Loucy (cell line): ENCODE measurements around the gene PCCA.

Experiments
- H2AFZ ChIP-seq: fragments of 200-600 bp; sonication (generic); 2 replicates; pipeline ENCODE4 v1.6.0; 2016; ENCODE audit warnings: antibody characterized with exemption, mild to moderate bottlenecking, low read length, moderate library complexity
- H3F3A ChIP-seq: fragments of 200-600 bp; 2 replicates; pipeline ENCODE4 v1.6.0; 2016; ENCODE audit warnings: antibody characterized with exemption, low read depth, mild to moderate bottlenecking
- H3K27me3 ChIP-seq: fragments of 200-600 bp; sonication (generic); 2 replicates; pipeline ENCODE4 v1.6.1; 2014; ENCODE audit warnings: low read length, mild to moderate bottlenecking; ENCODE audit not compliant: insufficient read depth, poor library complexity, severe bottlenecking
- H3K36me3 ChIP-seq: fragments of 200-600 bp; sonication (generic); 2 replicates; pipeline ENCODE4 v1.6.1; 2016; ENCODE audit warnings: low read length; ENCODE audit not compliant: insufficient read depth
- H3K4me1 ChIP-seq: fragments of 200-600 bp; sonication (generic); 2 replicates; pipeline ENCODE4 v1.5.1; 2014; ENCODE audit warnings: low read length, mild to moderate bottlenecking; ENCODE audit not compliant: insufficient read depth, poor library complexity, severe bottlenecking
- H3K4me2 ChIP-seq: fragments of 200-600 bp; sonication (generic); 2 replicates; pipeline ENCODE4 v1.6.0; 2014; ENCODE audit warnings: antibody characterized with exemption, low read length, low read depth, mild to moderate bottlenecking; ENCODE audit not compliant: poor library complexity, severe bottlenecking
- H3K4me3 ChIP-seq: fragments of 200-600 bp; sonication (generic); 2 replicates; pipeline ENCODE4 v1.5.1; 2014; ENCODE audit warnings: low read length, mild to moderate bottlenecking, mixed read lengths; ENCODE audit not compliant: poor library complexity, severe bottlenecking
- H3K79me2 ChIP-seq: fragments of 200-600 bp; sonication (generic); 2 replicates; pipeline ENCODE4 v1.6.1; 2014; ENCODE audit warnings: low read length; ENCODE audit not compliant: insufficient read depth
- H3K9ac ChIP-seq: fragments of 200-600 bp; sonication (generic); 2 replicates; pipeline ENCODE4 v1.6.0; 2014; ENCODE audit warnings: mild to moderate bottlenecking, low read depth, low read length, moderate library complexity; ENCODE audit not compliant: poor library complexity, severe bottlenecking
- H3K9me2 ChIP-seq: fragments of 200-600 bp; sonication (generic); replicated peaks from 2 replicates; pipeline ENCODE4 v1.6.1; 2016; ENCODE audit warnings: low read depth, low read length, mixed read lengths
- H3K9me3 ChIP-seq: fragments of 200-600 bp; sonication (generic); 2 replicates; pipeline ENCODE4 v1.6.1; 2014; ENCODE audit warnings: mild to moderate bottlenecking, antibody characterized with exemption, low read length, low read depth; ENCODE audit not compliant: insufficient read depth
- H4K20me1 ChIP-seq: fragments of 200-600 bp; sonication (generic); 2 replicates; pipeline ENCODE4 v1.6.0; 2014; ENCODE audit warnings: antibody characterized with exemption, low read length, mild to moderate bottlenecking; ENCODE audit not compliant: insufficient read depth, poor library complexity, severe bottlenecking
- EZH2phosphoT487 ChIP-seq: fragments of 200-600 bp; IDR thresholded peaks from 2 replicates; pipeline ENCODE4 v1.6.1; 2018; ENCODE audit warnings: antibody characterized with exemption, mild to moderate bottlenecking, moderate library complexity, borderline replicate concordance
- TF ChIP-seq, protein P1 (sequence below): fragments of 200-600 bp; sonication (generic); conservative IDR thresholded peaks from 2 replicates; pipeline ENCODE4 v1.5.1; 2014; ENCODE audit warnings: mild to moderate bottlenecking, antibody characterized with exemption, low read length

PCCA gene

DNA sequence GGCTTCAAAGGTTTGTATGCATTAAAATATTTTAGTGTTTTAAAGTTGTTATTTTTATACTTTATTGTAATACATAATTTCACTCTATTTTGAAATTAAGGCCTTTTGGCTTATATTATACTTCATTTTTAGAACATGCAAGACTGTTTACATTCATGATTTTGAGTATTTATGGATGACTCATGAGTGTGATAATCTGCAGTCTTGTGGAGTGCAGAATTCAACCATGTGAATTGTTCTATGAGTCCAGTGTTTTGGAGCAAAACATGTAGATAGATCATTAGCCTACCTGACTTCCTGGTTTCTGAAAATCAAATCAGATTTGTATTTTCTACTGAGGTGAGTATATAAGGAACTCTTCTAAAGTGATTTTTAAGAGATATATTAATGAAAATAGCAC lies 241.8 kb downstream of the PCCA start:
- no peaks in the 10 kb centered on the region for H3K9me2 ChIP-seq
- TF ChIP-seq, protein P1, sequence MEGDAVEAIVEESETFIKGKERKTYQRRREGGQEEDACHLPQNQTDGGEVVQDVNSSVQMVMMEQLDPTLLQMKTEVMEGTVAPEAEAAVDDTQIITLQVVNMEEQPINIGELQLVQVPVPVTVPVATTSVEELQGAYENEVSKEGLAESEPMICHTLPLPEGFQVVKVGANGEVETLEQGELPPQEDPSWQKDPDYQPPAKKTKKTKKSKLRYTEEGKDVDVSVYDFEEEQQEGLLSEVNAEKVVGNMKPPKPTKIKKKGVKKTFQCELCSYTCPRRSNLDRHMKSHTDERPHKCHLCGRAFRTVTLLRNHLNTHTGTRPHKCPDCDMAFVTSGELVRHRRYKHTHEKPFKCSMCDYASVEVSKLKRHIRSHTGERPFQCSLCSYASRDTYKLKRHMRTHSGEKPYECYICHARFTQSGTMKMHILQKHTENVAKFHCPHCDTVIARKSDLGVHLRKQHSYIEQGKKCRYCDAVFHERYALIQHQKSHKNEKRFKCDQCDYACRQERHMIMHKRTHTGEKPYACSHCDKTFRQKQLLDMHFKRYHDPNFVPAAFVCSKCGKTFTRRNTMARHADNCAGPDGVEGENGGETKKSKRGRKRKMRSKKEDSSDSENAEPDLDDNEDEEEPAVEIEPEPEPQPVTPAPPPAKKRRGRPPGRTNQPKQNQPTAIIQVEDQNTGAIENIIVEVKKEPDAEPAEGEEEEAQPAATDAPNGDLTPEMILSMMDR, result no peak
- no peak for TF ChIP-seq EZH2phosphoT487

DNA sequence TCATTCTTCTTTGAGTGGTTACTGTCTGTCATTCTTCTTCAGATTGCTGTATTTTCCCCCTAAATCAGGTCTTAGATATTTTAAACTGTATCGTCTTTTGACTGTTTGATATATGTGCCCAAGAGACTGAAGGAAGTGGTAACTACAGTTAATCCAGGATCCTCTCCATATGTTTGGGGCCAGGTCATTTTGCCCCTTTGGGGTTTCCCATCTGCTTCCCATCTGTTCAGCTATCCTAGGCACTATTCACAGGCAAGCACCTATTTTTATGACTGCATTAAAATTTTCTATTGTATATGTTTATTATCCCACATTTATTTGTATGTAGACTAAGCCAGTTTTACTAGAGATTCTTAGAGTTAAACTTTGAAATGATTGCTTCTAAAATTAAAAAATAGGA lies 244.2 kb downstream of the PCCA start:
- H3K4me3 ChIP-seq, result no peak overlapping the region
- no peaks in the 10 kb centered on the region for H3K9me2 ChIP-seq
- no peaks in the 10 kb centered on the region for H3K27me3 ChIP-seq
- no peaks in the 10 kb centered on the region for H3K4me1 ChIP-seq
- no peak overlapping the region for H3K9ac ChIP-seq
- H2AFZ ChIP-seq, result no peak overlapping the region
- no peaks in the 10 kb centered on the region for H4K20me1 ChIP-seq
- TF ChIP-seq, protein P1, result no peak
- TF ChIP-seq EZH2phosphoT487, result no peak
- peaks cover 8% of the 10 kb centered on the region; the same call in 1 of the 2 replicates for H3K36me3 ChIP-seq
- no peaks in the 10 kb centered on the region; the same call in 1 of the 2 replicates for H3K9me3 ChIP-seq
- no peaks in the 10 kb centered on the region for H3K79me2 ChIP-seq
- no peak overlapping the region for H3K4me2 ChIP-seq
- H3F3A ChIP-seq, result no peaks in the 10 kb centered on the region

More for the DNA sequence above, 241.8 kb downstream of the PCCA start:
- Histone ChIP-seq H3F3A (no peaks in the 10 kb centered on the region), H3K27me3 (no peaks in the 10 kb centered on the region), H3K79me2 (no peaks in the 10 kb centered on the region), H4K20me1 (no peaks in the 10 kb centered on the region), H3K4me1 (no peaks in the 10 kb centered on the region), H2AFZ (no peak overlapping the region), H3K4me2 (no peak overlapping the region), H3K9me3 (no peaks in the 10 kb centered on the region; the same call in 1 of the 2 replicates), H3K9ac (no peak overlapping the region), H3K4me3 (no peak overlapping the region), H3K36me3 (peaks cover 8% of the 10 kb centered on the region; the same call in 1 of the 2 replicates)

DNA sequence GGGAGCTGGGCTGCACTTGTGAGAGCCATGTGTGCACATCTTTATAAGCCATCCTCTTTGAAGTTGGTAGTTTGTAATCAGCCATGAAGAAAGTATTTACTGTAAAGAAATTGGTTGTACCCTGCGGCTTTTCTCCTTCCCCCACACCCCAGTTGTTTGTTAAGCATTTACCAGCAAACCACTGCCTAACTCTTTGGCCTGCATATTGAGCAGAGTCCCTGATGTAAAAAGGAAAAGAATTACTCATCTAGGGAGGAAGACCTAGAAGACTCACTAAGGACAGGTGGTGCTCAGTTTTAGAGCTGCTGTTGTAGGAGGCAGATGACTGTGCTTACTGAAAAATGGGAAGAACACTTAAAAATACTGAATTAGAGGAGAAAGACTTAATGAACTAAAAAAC lies 245.3 kb downstream of the PCCA start:
- H3K9me3 ChIP-seq, result no peaks in the 10 kb centered on the region; the same call in 1 of the 2 replicates
- no peak overlapping the region for H3K4me3 ChIP-seq
- TF ChIP-seq EZH2phosphoT487, result no peak
- TF ChIP-seq, protein P1, result no peak
- peaks cover 7% of the 10 kb centered on the region; the same call in 1 of the 2 replicates for H3K36me3 ChIP-seq
- no peaks in the 10 kb centered on the region for H3K79me2 ChIP-seq
- H3K27me3 ChIP-seq, result no peaks in the 10 kb centered on the region
- H3K4me1 ChIP-seq, result no peaks in the 10 kb centered on the region
- no peak overlapping the region for H3K9ac ChIP-seq
- no peaks in the 10 kb centered on the region for H3K9me2 ChIP-seq
- no peak overlapping the region for H3K4me2 ChIP-seq
- no peaks in the 10 kb centered on the region for H3F3A ChIP-seq
- no peak overlapping the region for H2AFZ ChIP-seq
- no peaks in the 10 kb centered on the region for H4K20me1 ChIP-seq
